Raji (cell line): Measurements from ENCODE around the gene HHIPL2.

Source experiments
- POLR2A ChIP-seq: IDR thresholded peaks from 2 replicates; pipeline ENCODE4 v1.6.1; 2011; ENCODE audit warnings: low read depth, low read length, control low read depth; ENCODE audit not compliant: insufficient read depth

The HHIPL2 gene

DNA sequence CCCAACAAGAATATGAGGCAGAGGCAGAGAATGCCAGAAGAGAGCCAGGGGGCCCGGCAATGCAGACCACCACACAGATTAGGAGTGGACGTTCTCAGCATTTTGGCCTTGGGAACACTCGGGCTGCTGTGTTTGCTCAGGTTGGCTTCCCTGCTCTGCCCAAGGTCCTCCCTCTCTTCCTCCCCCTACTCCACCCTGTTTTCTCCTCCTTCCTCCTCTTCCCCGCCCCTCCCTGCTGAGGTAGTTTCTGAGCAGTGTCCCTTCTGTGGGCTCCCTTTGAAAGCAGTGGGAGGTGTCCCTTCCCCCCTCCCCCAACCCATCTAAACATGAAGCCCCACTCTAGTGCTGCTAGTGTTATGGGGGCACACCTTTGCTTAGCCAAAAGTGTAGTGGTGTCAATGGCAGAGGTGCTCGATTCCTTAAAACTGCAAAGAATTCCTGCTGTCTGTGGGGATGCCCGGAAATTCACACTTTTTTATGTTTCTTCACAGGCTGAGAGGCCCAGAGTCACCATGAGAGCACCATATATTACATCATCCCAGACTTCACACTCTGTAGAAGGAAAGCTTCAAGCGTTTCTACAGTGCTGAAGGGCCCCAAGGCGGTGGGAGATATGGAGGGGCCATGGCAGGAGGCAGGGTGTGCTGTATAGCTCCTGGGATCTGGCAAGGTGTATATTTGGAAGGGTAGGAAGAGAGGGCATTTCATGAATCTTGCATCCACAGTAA lies at the start of gene HHIPL2:
Gene HHIPL2, minus strand, starts transcription at position 161 of the 728 bp plus-strand sequence. Its CDS starts 60 bp downstream, at position 101.
- TF ChIP-seq POLR2A, result no peak

- TF ChIP-seq POLR2A, result no peak
These were observed 48.8 kb upstream of the HHIPL2 start for GRCh38 chr1:222596696-222597095.

- TF ChIP-seq POLR2A, result no peak
These were observed 46.9 kb upstream of the HHIPL2 start for GRCh38 chr1:222594789-222595188.

DNA sequence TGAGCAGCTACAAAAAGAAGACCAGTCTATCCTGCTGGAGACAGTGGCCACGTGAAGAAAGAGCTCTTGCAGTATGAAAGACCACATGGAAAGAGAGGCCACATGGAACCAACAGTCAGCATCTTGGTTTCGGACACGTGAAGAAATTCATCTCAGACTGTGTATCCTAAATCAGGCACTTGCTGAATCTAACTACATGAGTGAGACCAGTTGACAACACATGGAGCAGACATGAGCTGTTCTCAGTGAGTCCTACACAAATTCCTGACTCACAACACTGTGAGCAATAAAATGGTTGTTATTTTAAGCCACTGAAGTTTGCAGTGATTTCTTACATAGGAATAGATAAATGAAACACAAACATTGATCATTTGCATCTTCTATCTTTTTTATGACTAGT lies 44.3 kb upstream of the HHIPL2 start:
- no peak for TF ChIP-seq POLR2A

GRCh38 chr1:222589462-222590302 lies 41.8 kb upstream of the HHIPL2 start, which contains the start of gene TAF1A:
Gene TAF1A (minus strand): TSS chr1:222589933.
- peak; percentile 55 for TF ChIP-seq POLR2A

DNA sequence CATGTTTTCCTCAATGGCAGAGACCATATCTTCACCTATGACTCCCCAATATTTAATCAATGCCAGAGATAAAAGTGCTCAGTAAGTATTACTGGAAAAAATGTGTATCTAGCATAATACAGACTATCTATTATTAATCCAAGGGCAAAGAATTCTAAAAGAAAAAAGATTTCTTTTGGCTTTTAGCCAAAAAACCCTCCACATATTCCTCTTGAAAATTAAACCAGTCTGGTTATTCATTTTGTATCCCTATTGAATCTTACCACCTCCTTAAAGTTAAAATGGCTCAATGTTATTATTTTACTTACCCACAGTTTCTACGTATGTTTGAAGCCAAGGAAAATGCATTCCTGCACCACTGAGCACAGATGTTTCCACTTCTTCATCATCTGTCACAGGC lies 40.2 kb upstream of the HHIPL2 start:
- TF ChIP-seq POLR2A, result no peak

GRCh38 chr1:222586842-222587241 lies 38.9 kb upstream of the HHIPL2 start:
- TF ChIP-seq POLR2A, result no peak

DNA sequence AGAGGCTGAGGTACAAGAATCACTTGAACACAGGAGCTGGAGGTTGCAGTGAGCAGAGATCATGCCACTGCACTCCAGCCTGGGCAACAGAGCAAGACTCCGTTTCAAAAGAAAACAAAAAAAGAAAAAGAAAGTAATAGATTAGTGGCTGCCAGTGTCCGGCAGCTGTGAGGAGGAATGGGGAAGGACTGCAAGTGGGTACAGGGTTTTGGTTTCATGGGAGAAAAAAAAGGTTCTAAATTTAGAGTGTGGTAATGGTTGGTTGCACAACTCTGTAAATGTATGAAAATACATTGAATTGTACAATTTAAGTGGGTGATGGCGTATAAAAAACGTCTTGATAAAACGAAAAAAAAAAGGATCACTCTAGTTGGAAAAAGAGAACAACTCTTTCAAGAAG lies 35.2 kb upstream of the HHIPL2 start:
- TF ChIP-seq POLR2A, result no peak

DNA sequence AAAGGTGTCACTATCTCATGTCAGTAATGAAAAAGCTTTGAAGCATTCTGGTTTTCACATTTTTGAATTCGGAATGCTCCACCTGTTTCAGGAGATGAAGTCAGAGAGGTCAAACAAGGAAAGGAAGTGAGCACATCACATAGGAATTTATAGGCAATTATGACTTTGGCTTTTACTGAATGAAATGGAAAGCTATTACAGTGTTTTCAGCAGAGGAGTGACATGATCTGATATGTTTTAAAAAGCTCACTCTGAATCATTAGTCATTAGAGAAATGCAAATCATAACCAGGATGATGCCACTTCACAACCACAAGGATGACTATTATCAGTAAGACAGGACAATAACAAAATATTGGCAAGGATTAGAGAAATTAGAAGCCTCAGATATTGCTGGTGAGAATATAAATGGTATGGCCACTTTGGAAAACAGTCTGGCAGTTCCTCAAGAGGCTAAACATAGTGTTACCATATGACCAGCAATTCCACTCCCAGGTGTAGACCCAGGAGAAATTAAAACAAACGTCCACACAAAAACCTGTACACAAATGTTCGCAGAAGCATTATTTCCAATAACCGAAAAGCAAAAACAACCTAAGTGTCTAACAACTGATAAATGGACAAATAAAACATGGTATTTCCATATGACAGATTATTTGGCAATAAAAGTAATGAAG lies 34.3 kb upstream of the HHIPL2 start:
- TF ChIP-seq POLR2A, result no peak

- no peak for TF ChIP-seq POLR2A
These were observed 31.4 kb upstream of the HHIPL2 start for GRCh38 chr1:222579316-222579715.

DNA sequence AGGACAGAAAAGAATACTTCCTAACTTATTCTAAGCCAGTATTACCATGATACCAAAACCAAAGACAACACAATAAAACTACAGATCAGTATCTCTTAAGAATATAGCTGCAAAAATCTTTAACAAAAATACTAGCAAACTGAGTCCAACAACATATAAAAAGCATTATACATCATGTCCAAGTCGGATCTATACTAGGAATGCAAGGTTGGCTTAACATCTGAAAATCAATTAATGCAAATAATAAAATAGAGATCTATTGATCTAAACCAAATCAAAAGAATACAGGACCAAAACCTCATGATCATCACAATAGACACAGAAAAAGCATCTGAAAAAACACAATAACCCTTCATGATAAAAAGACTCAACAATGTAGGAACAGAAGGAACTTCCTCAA lies 22.9 kb upstream of the HHIPL2 start:
- TF ChIP-seq POLR2A, result no peak

DNA sequence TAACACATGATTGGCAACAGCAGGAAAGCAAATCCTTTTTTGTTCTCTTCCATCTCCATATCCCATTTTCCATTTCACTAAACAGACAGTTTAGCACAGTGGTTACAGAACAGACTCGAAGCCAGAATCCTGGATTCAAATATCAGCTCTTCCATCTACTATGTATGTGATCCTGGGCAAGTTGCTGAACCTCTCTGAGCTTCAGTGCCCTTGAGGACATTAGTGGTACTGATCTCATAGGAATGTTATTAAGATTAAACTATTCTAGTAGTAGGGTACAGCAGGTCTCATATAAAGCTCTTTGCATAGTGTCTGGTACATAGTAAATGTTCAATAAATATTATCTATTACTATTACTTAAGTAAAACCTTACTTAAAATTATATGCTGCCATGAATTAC lies 13.8 kb upstream of the HHIPL2 start:
- no peak for TF ChIP-seq POLR2A

GRCh38 chr1:222557574-222557973 lies 9.7 kb upstream of the HHIPL2 start:
- TF ChIP-seq POLR2A, result no peak

DNA sequence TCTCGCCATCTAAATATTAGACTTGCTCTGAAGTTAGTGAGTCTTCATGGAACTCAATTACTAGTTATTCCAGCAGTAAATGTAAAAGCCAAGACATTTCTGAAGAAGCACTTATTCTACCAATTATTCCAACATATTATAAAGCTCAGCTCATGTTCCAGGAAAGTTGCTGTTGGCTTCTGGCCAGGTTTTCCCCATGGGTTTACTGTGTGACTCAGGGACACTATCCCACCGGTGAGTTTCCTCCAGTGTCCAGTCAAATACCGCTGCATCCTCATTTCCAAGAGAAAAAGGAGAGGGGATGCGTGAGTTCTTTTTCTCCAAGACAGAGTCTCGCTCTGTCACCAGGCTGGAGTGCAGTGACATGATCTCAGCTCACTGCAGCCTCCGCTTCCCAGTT lies 9.2 kb upstream of the HHIPL2 start:
- TF ChIP-seq POLR2A, result no peak

DNA sequence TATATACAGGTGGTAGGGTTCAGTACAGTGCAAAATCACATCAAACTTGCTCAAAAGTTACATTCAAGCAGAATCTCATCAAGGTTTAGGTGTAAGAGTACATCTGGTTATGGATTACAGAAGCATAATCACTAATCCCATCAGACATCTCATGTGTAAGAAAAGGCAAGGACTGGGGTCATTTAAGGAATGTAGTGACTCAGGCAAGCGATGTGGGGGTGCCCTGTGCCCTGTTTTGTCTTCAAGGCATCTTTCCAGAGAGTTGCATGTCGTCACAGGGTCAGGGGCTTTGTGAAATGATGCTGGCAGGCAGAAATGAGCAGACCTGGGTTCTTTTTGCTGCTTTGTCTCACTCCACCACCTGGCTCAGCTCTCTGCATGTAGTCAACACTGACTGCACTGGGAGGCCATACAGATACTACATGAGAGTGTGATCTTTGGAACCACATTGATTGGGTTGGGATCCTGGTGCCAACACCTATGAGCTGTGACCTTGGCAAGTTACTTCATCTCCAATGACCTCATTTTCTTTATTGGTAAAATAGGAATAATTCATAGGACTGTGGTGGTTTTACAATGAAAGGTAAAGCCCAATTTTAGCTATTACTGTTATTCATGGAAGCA lies 8.2 kb upstream of the HHIPL2 start:
- TF ChIP-seq POLR2A, result no peak

- no peak for TF ChIP-seq POLR2A
These were observed 6.3 kb upstream of the HHIPL2 start for GRCh38 chr1:222554177-222554576.

GRCh38 chr1:222552882-222553281 lies 5.0 kb upstream of the HHIPL2 start:
- no peak for TF ChIP-seq POLR2A
